Fibroblast of skin of left quadriceps (primary cell): ENCODE results near the gene LRRC14B.
"Not testable (repeated sequence)": the region's sequence is repeated elsewhere in the genome, so short reads cannot be mapped to it uniquely, and the experiment has no call there.

Experiments
- DNase-seq, 2 experiments: peaks; one replicate each; pipeline ENCODE4 v3.0.0-alpha.2; 2013; ENCODE audit warnings: low read depth in 2 of 2

The LRRC14B gene

GRCh38 chr5:192691-192969 is 1.3 kb downstream of the LRRC14B start:
- no peak for DNase-seq

- no peak for DNase-seq
These were observed 1.9 kb downstream of the LRRC14B start for GRCh38 chr5:192970-193831.

DNA sequence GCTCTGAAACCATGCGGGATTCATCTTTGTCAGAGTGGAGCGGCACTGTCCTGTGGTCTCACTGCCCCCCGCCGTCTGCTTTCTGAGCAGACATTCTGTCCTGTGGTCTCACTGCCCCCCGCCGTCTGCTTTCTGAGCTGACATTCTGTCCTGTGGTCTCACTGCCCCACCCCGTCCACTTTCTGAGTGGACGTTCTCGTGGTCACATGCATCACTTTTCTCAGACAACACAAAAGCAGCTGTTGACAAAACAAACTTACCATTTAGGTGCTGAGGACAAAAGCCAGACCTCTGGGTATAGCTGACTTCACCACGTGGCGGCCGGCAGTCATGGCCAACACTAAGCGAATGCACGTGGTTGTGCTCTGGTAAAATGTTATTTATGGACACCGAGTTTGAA is 2.8 kb downstream of the LRRC14B start:
- DNase-seq: no peak

DNA sequence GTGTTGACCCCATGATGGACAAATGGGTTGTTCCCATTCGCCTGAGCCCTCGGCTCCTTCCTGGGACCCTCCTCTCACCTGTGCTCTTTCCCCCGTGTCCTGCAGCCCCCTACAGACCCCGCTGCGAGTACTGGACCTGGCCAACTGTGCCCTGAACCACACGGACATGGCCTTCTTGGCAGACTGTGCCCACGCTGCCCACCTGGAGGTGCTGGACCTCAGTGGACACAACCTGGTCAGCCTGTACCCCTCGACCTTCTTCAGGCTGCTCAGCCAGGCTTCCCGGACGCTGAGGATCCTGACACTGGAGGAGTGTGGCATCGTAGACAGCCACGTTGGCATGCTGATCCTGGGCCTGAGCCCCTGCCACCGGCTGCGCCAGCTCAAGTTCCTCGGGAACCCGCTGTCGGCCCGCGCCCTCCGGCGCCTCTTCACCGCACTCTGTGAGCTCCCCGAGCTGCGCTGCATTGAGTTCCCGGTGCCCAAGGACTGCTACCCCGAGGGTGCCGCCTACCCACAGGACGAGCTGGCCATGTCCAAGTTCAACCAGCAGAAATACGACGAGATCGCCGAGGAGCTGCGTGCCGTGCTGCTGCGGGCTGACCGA is 3.4 kb downstream of the LRRC14B start:
- DNase-seq: no peak

DNA sequence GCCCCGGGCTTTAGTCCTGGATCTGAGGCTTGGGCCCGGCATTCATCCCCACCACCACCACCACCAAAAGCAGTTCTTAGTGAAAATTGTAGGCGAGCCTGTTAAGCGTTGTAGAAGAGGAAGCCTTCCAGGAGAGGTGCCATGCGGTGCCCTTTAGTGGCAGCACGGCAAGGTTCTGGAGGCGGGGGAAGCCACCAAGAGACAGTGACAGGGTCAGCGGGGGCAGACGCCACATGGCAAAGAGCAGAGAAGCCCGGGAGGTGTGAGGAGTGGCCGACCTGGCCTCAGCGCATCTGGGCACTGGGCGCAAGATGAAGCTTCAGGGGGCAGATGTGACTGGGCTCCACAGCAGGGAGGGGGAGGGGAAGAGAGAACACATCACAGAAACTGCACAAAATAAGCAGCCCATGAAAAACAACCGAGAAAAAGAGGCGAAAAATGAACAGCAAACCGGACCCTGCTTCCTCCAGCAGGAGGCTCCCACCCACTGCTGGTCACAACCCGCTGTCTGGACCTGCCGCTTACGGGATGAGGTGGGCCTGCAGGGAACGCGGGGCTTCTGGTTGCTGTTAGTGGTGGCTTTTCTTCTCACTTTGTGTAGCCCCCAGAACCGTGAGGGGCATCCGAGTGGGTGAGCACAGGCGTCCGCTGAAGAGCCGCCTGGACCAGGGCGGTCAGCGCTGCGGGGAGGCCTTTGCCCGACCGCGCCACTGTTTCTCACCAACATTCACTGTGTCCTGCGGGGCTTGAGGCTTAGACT is 4.3 kb downstream of the LRRC14B start:
- no peak for DNase-seq

- DNase-seq: no peak
These were observed 5.1 kb downstream of the LRRC14B start for GRCh38 chr5:196350-196749.

GRCh38 chr5:197031-197430 is 5.7 kb downstream of the LRRC14B start:
- not testable (repeated sequence) for DNase-seq

- DNase-seq: no peak
These were observed 6.7 kb downstream of the LRRC14B start for GRCh38 chr5:197892-198489.

GRCh38 chr5:198516-199196 is 7.4 kb downstream of the LRRC14B start:
- no peak for DNase-seq

DNA sequence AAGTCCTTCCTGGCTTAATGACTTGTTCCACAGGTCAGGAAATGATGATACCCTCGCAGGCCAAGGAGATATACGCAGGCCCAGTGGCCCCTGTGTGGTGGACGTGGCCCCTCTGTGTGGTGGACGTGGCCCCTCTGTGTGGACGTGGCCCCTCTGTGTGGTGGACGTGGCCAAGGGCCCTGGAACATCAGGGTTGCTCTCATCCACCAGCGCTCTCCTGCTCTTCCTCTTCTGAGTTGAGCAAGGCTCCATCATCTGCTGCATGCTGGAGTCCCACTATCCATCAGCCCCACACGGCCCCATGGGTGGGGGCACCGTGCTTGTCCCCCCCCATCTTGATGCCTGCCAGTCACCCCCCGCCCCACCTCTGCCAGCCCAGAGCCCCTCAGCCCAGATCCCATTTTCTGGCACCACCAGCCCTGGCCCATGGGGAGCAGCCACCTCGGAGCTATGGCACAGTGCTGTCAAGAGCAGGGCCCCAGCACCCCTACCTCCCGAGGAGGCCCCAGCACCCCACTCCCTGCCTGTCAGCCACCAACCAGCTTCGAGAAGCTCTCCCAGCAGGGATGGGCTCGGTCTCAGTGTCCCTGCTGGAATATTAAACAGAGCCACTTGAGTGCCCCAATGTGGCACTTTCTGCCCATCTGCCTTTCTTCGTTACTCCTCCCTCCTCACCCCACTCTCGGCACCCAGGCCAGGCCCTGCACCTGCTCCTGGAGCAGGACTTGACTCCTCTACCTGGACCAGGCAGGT is 8.1 kb downstream of the LRRC14B start:
- no peak for DNase-seq

GRCh38 chr5:199950-200645 is 8.8 kb downstream of the LRRC14B start:
- no peak for DNase-seq

DNA sequence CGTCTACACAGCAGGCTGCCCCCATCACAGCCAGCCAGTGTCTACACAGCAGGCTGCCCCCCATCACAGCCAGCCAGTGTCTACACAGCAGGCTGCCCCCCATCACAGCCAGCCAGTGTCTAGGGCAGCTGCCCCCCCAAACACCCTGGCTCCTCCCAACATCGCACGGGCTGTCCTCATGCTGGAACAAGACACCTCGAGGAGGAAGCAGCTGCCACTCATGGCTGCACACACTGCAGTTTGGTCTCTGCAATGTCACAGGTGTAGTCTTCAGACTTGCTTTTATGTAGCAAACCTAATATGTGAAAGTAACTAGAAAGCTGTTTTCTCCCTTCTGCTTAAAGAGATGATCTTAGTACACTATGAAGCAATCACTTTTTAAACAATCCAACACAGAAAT is 9.7 kb downstream of the LRRC14B start:
- no peak for DNase-seq

GRCh38 chr5:201672-202071 is 10.4 kb downstream of the LRRC14B start:
- DNase-seq: no peak

- no peak for DNase-seq
These were observed 12.1 kb downstream of the LRRC14B start for GRCh38 chr5:203246-203930.

DNA sequence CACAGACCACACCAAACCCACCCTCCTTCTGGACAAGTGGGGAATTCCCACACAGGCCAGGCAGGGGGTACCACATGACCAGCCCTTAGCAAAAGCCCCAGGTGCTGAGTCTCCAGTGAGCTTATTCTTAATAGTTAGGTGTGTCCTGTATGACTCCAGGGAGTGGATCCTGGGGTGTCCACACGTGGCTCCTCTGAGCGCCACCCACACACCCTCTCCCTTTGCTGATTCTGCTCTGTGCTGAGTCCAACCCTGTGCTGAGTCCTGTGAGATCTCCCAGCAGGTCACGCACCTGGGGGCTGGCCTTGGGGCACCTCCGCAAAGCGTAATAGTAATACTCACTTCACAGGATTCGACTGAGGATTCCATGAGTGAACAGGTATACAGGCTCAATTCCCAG is 12.7 kb downstream of the LRRC14B start:
- no peak for DNase-seq

- no peak for DNase-seq
These were observed 13.2 kb downstream of the LRRC14B start for GRCh38 chr5:204462-204861.

GRCh38 chr5:204966-205670 is 13.8 kb downstream of the LRRC14B start:
- DNase-seq: no peak

DNA sequence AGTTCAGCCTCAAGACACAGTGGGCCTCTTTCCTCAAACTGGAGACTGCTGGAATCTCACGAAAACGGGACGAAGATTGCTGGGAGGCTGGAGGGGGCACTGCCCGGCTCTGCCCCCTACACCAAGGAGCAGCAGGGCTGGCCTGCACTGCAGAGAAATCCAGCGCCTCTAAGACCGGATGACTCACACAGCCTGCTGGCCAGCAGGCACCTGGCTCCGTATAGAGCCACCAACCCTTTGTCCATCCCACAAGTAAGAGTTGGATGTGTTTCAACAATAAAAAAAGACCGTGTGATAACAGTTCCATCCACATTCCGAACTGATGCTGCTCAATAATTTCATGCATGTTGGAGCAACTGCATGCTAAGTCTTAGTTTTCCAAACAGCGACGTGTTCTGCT is 15.1 kb downstream of the LRRC14B start:
- no peak for DNase-seq

DNA sequence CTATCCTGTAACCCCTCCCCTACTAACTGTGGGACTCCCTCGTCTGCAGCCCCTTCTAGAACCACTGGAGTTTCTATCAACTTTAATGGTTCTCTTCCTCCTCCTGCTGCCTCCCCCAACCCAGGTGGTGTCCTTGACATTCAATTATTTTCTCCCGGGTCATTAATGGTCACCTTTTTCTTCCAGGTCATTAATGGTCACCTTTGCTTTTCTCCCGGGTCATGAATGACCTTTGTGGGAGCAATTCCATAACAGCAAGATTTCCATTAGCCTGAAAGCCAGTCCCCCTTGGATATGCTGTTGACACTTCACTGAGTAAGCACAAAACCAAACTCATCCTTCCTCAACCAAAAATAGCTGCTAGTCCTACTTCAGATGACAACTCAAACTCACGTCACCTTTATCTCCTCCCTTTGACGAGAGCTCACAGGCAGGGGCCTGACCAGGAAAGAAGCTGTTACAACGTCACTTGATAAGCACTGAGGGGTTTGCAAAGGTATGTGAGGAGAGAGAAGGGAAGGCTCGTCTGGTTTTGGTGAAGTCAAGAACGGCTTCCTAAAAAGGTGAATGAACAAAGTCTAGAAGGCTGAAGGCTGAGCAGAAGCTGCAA is 15.7 kb downstream of the LRRC14B start:
- DNase-seq: no peak
